Keratinocyte (primary cell): ENCODE results near the gene DFFA. TPM values are rescaled to one million over a fixed set of nuclear protein-coding genes. Genes with fewer than 3 reads are reported as not detected.

ENCODE experiments used
- DNase-seq: peaks from one replicate; pipeline ENCODE4 v3.0.0-alpha.2; 2011; ENCODE audit warnings: low read depth, missing footprints, low spot score
- FAIRE-seq: peaks from 2 replicates; lab custom pipeline; 2011; peaks lifted over from hg19 to GRCh38; lab: Jason Lieb, UNC
- H2AFZ ChIP-seq: 2 replicates; pipeline ENCODE4 v1.6.0; 2012; ENCODE audit warnings: low read length, control low read depth, inconsistent platforms; ENCODE audit not compliant: control insufficient read depth
- H3K27ac ChIP-seq: 2 replicates; pipeline ENCODE4 v1.5.1; 2011; ENCODE audit warnings: low read length; ENCODE audit not compliant: control insufficient read depth, insufficient read depth
- H3K27me3 ChIP-seq: 3 replicates; pipeline ENCODE4 v1.6.0; 2011; ENCODE audit warnings: low read length; ENCODE audit not compliant: control insufficient read depth, insufficient read depth; ENCODE audit errors: extremely low read depth
- H3K36me3 ChIP-seq, 2 experiments: 2 replicates in 1 of 2; 3 replicates in 1 of 2; pipeline ENCODE4 v1.5.1; 2011; ENCODE audit warnings: low read length in 2 of 2, mild to moderate bottlenecking in 1 of 2; ENCODE audit not compliant: control insufficient read depth in 2 of 2, insufficient read depth in 2 of 2; ENCODE audit errors: extremely low read depth in 1 of 2
- H3K4me1 ChIP-seq: 3 replicates; pipeline ENCODE4 v1.5.1; 2011; ENCODE audit warnings: low read length; ENCODE audit not compliant: control insufficient read depth, insufficient read depth; ENCODE audit errors: extremely low read depth
- H3K4me2 ChIP-seq: 3 replicates; pipeline ENCODE4 v1.6.0; 2011; ENCODE audit warnings: low read depth, low read length; ENCODE audit not compliant: control insufficient read depth, insufficient read depth; ENCODE audit errors: extremely low read depth
- H3K4me3 ChIP-seq, 3 experiments: fragments of 200-600 bp in 1 of 3; sonication (generic) in 1 of 3; 2 replicates in 2 of 3; 3 replicates in 1 of 3; pipeline ENCODE4 v1.5.1; 2011 to 2016; ENCODE audit warnings: low read length in 3 of 3, mild to moderate bottlenecking in 3 of 3, control low read depth in 2 of 3, inconsistent platforms in 1 of 3, low read depth in 1 of 3, mixed read lengths in 1 of 3, mixed run types in 1 of 3, moderate library complexity in 1 of 3; ENCODE audit not compliant: control insufficient read depth in 2 of 3, insufficient read depth in 2 of 3; ENCODE audit errors: extremely low read depth in 1 of 3
- H3K79me2 ChIP-seq: 2 replicates; pipeline ENCODE4 v1.6.0; 2012; ENCODE audit warnings: low read length; ENCODE audit not compliant: control insufficient read depth, insufficient read depth
- H3K9ac ChIP-seq: 3 replicates; pipeline ENCODE4 v1.6.0; 2011; ENCODE audit warnings: low read length; ENCODE audit not compliant: control insufficient read depth, insufficient read depth; ENCODE audit errors: extremely low read depth
- H3K9me1 ChIP-seq: 3 replicates; pipeline ENCODE4 v1.6.0; 2011; ENCODE audit warnings: low read length; ENCODE audit not compliant: control insufficient read depth, insufficient read depth; ENCODE audit errors: extremely low read depth
- H3K9me3 ChIP-seq: 2 replicates; pipeline ENCODE4 v1.5.1; 2012; ENCODE audit warnings: low read depth, low read length; ENCODE audit not compliant: control insufficient read depth
- H4K20me1 ChIP-seq: 3 replicates; pipeline ENCODE4 v1.6.0; 2011; ENCODE audit warnings: low read length; ENCODE audit not compliant: control insufficient read depth, insufficient read depth; ENCODE audit errors: extremely low read depth
- EZH2 ChIP-seq: IDR thresholded peaks from one replicate; pipeline ENCODE4 v1.6.1; 2012; ENCODE audit warnings: inconsistent platforms, mild to moderate bottlenecking, low read length, moderate library complexity
- dilution Hi-C: fragments of 300-500 bp; cut with MboI; formaldehyde crosslinking; loops from one replicate; pipeline ENCODE4 v1.7.0; 2020; ENCODE audit warnings: low sequenced_read_pairs; ENCODE audit not compliant: extremely low pct_ligation_motif_present
- polyA plus RNA-seq, 5 experiments: library from polyadenylated mRNA; depleted of rRNA in 3 of 5; stranded (reverse) in 3 of 5; stranded (forward) in 1 of 5; unstranded in 1 of 5; fragments of >200 nt; gene quantifications; 1 replicate in 1 of 5; 2 replicates in 3 of 5; 3 replicates in 1 of 5; pipeline versions ENCODE4 v1.2.1 to v1.2.3, GENCODE V29; 2011 to 2012; ENCODE audit warnings: missing spikeins in 2 of 5, low read depth in 1 of 5, low replicate concordance in 1 of 5
- TF ChIP-seq, protein P1 (sequence below), 3 experiments: IDR thresholded peaks in 1 of 3; conservative IDR thresholded peaks in 1 of 3; optimal IDR thresholded peaks in 1 of 3; 2 replicates in 2 of 3; 3 replicates in 1 of 3; pipeline versions ENCODE3 to v1.5.1; 2011; ENCODE audit warnings: low read length in 3 of 3, mild to moderate bottlenecking in 3 of 3, moderate library complexity in 2 of 3, control low read depth in 1 of 3, inconsistent platforms in 1 of 3; ENCODE audit not compliant: insufficient read depth in 2 of 3; ENCODE audit errors: extremely low read depth in 1 of 3

Gene DFFA
- polyA plus RNA-seq, 1 donor (not counting 4 experiments of a cell fraction or from before 2014, with no cell fraction given), result 53.1 TPM

DNA sequence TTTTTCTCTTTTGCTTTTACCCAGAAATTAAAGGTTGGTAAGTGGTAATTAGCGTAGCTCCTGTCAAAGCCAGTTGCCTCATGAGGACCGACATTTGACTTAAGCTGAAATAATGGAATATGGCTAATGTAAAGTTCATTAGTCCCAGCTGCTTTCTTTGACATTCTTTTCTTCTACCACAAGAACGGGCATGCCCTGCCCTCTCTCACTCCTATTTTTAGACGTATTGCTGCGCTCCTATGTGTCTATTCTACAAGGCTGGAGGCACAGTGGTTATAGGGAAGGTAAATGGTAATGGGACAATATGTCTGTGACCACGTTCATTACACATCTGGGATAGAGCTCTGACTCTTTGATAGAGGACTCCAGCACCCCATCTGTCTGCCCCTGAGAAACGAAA lies 15.7 kb downstream of the DFFA start:
- Histone ChIP-seq H3K9ac (peak overlapping the region; percentile 65), H3K79me2 (no peaks in the 10 kb centered on the region), H3K4me1 (peaks cover 40% of the 10 kb centered on the region), H3K9me3 (no peaks in the 10 kb centered on the region), H3K9me1 (no peaks in the 10 kb centered on the region), H3K4me2 (peak overlapping the region; percentile 68), H3K36me3 (peaks cover 3 to 4% of the 10 kb centered on the region in 2 experiments), H3K4me3 (no peak overlapping the region), H3K27ac (peak overlapping the region; percentile 77), H4K20me1 (peaks cover 2% of the 10 kb centered on the region), H3K27me3 (no peaks in the 10 kb centered on the region), H2AFZ (no peak overlapping the region)
- TF ChIP-seq EZH2, result no peak
- TF ChIP-seq, protein P1, sequence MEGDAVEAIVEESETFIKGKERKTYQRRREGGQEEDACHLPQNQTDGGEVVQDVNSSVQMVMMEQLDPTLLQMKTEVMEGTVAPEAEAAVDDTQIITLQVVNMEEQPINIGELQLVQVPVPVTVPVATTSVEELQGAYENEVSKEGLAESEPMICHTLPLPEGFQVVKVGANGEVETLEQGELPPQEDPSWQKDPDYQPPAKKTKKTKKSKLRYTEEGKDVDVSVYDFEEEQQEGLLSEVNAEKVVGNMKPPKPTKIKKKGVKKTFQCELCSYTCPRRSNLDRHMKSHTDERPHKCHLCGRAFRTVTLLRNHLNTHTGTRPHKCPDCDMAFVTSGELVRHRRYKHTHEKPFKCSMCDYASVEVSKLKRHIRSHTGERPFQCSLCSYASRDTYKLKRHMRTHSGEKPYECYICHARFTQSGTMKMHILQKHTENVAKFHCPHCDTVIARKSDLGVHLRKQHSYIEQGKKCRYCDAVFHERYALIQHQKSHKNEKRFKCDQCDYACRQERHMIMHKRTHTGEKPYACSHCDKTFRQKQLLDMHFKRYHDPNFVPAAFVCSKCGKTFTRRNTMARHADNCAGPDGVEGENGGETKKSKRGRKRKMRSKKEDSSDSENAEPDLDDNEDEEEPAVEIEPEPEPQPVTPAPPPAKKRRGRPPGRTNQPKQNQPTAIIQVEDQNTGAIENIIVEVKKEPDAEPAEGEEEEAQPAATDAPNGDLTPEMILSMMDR (optimal IDR thresholded peaks at IDR 0.05 in 1 of 3, IDR thresholded peaks at IDR 0.05 in 1 of 3, conservative IDR thresholded peaks at IDR 0.05 in 1 of 3; ENCODE audit: extremely low read depth in 1 of 3, insufficient read depth in 2 of 3, low read length in 3 of 3), result no peak
- dilution Hi-C loops, result no loop called here
- DNase-seq, result no peak
- FAIRE-seq, result peak; percentile 84

DNA sequence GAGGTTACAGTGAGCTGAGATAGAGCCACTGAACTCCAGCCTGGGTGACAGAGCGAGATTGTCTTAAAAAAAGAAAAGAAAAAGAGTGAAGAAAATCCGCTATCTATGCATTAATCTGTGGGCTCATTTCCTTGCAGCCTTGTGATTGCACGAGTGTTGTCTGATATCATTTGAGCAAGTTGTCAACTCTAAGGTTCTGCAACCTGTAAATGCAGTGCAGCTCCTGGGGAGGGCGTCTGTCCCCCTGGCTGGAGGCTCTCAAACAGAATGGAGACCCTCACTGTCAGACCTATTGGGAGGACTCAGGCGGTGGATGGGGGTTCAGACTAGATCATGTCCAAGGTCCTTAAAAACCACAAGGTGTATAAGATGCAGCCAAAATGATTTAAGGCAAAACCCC lies 16.3 kb downstream of the DFFA start:
- Histone ChIP-seq H3K36me3 (no peaks in the 10 kb centered on the region), H3K4me1 (peaks cover 46% of the 10 kb centered on the region), H4K20me1 (peaks cover 2% of the 10 kb centered on the region), H3K9ac (no peak overlapping the region), H3K27me3 (no peaks in the 10 kb centered on the region), H3K79me2 (no peaks in the 10 kb centered on the region), H2AFZ (no peak overlapping the region), H3K9me1 (no peaks in the 10 kb centered on the region), H3K9me3 (no peaks in the 10 kb centered on the region), H3K4me3 (no peak overlapping the region), H3K4me2 (no peak overlapping the region), H3K27ac (peak overlapping the region; percentile 77)
- DNase-seq, result no peak
- dilution Hi-C loops, result no loop called here
- no peak for FAIRE-seq
- TF ChIP-seq EZH2, result no peak
- TF ChIP-seq, protein P1 (optimal IDR thresholded peaks at IDR 0.05 in 1 of 3, IDR thresholded peaks at IDR 0.05 in 1 of 3, conservative IDR thresholded peaks at IDR 0.05 in 1 of 3; ENCODE audit: extremely low read depth in 1 of 3, insufficient read depth in 2 of 3, low read length in 3 of 3), result peak; percentile 15 to 28 (median 27)
